Panc1 (cell line): ENCODE measurements around the gene DDAH1. TPM values are rescaled to one million over a fixed set of nuclear protein-coding genes. Genes with fewer than 3 reads are reported as not detected.
A peak's percentile ranks its signal among the peaks of the same experiment; 100 is the strongest.

Experiments used
- ATAC-seq: fragments of 200-7000 bp; cut with Tn5 transposase; 2 replicates; pipeline ENCODE4 v1.9.1; 2020; ENCODE audit warnings: mild to moderate bottlenecking, moderate library complexity
- BruUV-seq: library from RNA; stranded (reverse); fragments of 400-500 nt; replicated peaks from 2 replicates; lab custom pipeline; 2021; lab: Mats Ljungman, UMichigan
- CTCF ChIA-PET: fragments of 300-600 bp; sonication (Branson Sonifier 250); formaldehyde crosslinking; loops from one replicate; lab custom pipeline; 2022; ENCODE audit warnings: antibody characterized with exemption; lab: Charles Lee
- POLR2A ChIA-PET: fragments of 300-600 bp; sonication (Branson Sonifier 250); formaldehyde crosslinking; loops from one replicate; lab custom pipeline; 2022; ENCODE audit warnings: antibody characterized with exemption; lab: Charles Lee
- DNase-seq: peaks from one replicate; pipeline ENCODE4 v3.0.0-alpha.2; 2010; ENCODE audit warnings: low read depth, low spot score
- H3K27ac ChIP-seq: 2 replicates; pipeline ENCODE4 v1.5.1; 2011; ENCODE audit warnings: mild to moderate bottlenecking, low read length, inconsistent platforms
- H3K27me3 ChIP-seq: fragments of 200-500 bp; sonication (Bioruptor generic); 2 replicates; pipeline ENCODE4 v1.6.0; 2014; ENCODE audit warnings: low read length, inconsistent platforms; ENCODE audit not compliant: control insufficient read depth, insufficient read depth
- H3K36me3 ChIP-seq: fragments of 200-500 bp; sonication (Bioruptor generic); 2 replicates; pipeline ENCODE4 v1.5.1; 2014; ENCODE audit warnings: inconsistent platforms, mild to moderate bottlenecking, low read length, moderate library complexity; ENCODE audit not compliant: control insufficient read depth, insufficient read depth
- H3K4me1 ChIP-seq: 2 replicates; pipeline ENCODE4 v1.5.1; 2011; ENCODE audit warnings: inconsistent platforms, mild to moderate bottlenecking, low read length, moderate library complexity; ENCODE audit not compliant: control insufficient read depth, insufficient read depth
- H3K4me3 ChIP-seq, 2 experiments: 2 replicates each; pipeline ENCODE4 v1.5.1; 2011 to 2012; ENCODE audit warnings: low read depth in 2 of 2, low read length in 2 of 2, mild to moderate bottlenecking in 2 of 2, inconsistent platforms in 1 of 2, moderate library complexity in 1 of 2
- H3K9me3 ChIP-seq: fragments of 200-500 bp; sonication (Bioruptor generic); 2 replicates; pipeline ENCODE4 v1.5.1; 2014; ENCODE audit warnings: low read depth, mild to moderate bottlenecking, inconsistent platforms, low read length, moderate library complexity; ENCODE audit not compliant: control insufficient read depth, insufficient read depth
- CTCF ChIP-seq: fragments of 450-650 bp; IDR thresholded peaks from 2 replicates; pipeline ENCODE4 v1.5.1; 2017; ENCODE audit warnings: mild to moderate bottlenecking
- POLR2AphosphoS5 ChIP-seq: IDR thresholded peaks from 2 replicates; pipeline ENCODE4 v1.6.1; 2012; ENCODE audit warnings: mild to moderate bottlenecking, low read depth, low read length, moderate library complexity
- REST ChIP-seq, 2 experiments: IDR thresholded peaks; 2 replicates each; pipeline ENCODE4 v1.6.1; 2011 to 2012; ENCODE audit warnings: low read depth in 2 of 2, control low read depth in 1 of 2, low read length in 1 of 2, mild to moderate bottlenecking in 1 of 2, moderate library complexity in 1 of 2; ENCODE audit not compliant: insufficient read depth in 1 of 2
- SIN3A ChIP-seq: IDR thresholded peaks from 2 replicates; pipeline ENCODE4 v1.6.1; 2012; ENCODE audit warnings: low read depth, mild to moderate bottlenecking, low read length, moderate library complexity, borderline replicate concordance; ENCODE audit not compliant: insufficient read depth
- TCF7L2 ChIP-seq: IDR thresholded peaks from 2 replicates; pipeline ENCODE4 v1.6.1; 2011; ENCODE audit warnings: mild to moderate bottlenecking, low read depth, low read length, inconsistent platforms
- in situ Hi-C: cut with HindIII; loops from 2 replicates; pipeline ENCODE4 v1.10.0; 2016; ENCODE audit warnings: low sequenced_read_pairs, low pct_unique_long_range_greater_than_20kb
- intact Hi-C: fragments of 100-400 bp; cut with micrococcal nuclease; formaldehyde crosslinking; loops from one replicate; pipeline ENCODE4 v1.10.0; 2022; ENCODE audit not compliant: unreplicated experiment
- total RNA-seq: library from RNA; stranded (reverse); gene quantifications from one replicate; pipeline ENCODE4 v1.2.1, GENCODE V29; 2021; ENCODE audit not compliant: unreplicated experiment

The DDAH1 gene
- total RNA-seq, 1 experiment from 2014 or later = 85.4 TPM

- Histone ChIP-seq H3K4me1 (peaks cover 59% of the 10 kb centered on the region), H3K27me3 (no peaks in the 10 kb centered on the region), H3K36me3 (no peaks in the 10 kb centered on the region), H3K27ac (peak overlapping the region; percentile 8; the same call in 1 of the 2 replicates), H3K9me3 (no peaks in the 10 kb centered on the region), H3K4me3 (no peak overlapping the region)
- ATAC-seq (no peak), DNase-seq (no peak)
- POLR2A ChIA-PET = interaction anchor here (0.7 kb wide), 1 partner anchor 98 kb away, joined by 3 read pairs; no protein-coding TSS in a partner anchor
- in situ Hi-C loops = no loop called here
- intact Hi-C loops = no loop called here
- CTCF ChIA-PET = no interaction called here
- BruUV-seq = no TSS peak
- TF ChIP-seq TCF7L2 (no peak), REST (IDR thresholded peaks at IDR 0.05; ENCODE audit: insufficient read depth in 1 of 2, low read depth in 2 of 2, low read length in 1 of 2) (no peak), CTCF (no peak), SIN3A (no peak), POLR2AphosphoS5 (no peak)
Measured at GRCh38 chr1:85368073-85368770, 96.7 kb downstream of the DDAH1 start.

GRCh38 chr1:85366391-85367170 lies 98.4 kb downstream of the DDAH1 start:
- Histone ChIP-seq H3K27me3 (no peaks in the 10 kb centered on the region), H3K4me1 (peaks cover 56% of the 10 kb centered on the region), H3K4me3 (no peak overlapping the region), H3K27ac (peak overlapping the region; percentile 35), H3K9me3 (no peaks in the 10 kb centered on the region), H3K36me3 (no peaks in the 10 kb centered on the region)
- TF ChIP-seq SIN3A = no peak
- TF ChIP-seq POLR2AphosphoS5 = no peak
- TF ChIP-seq CTCF = no peak
- TF ChIP-seq REST (IDR thresholded peaks at IDR 0.05; ENCODE audit: insufficient read depth in 1 of 2, low read depth in 2 of 2, low read length in 1 of 2) = no peak
- no peak for TF ChIP-seq TCF7L2
- CTCF ChIA-PET = no interaction called here
- ATAC-seq = no peak
- intact Hi-C loops = no loop called here
- in situ Hi-C loops = no loop called here
- POLR2A ChIA-PET = interaction anchor here (0.7 to 1.1 kb wide), 2 partner anchors 12 to 186 kb away, joined by 3 read pairs; no protein-coding TSS in a partner anchor
- BruUV-seq = no TSS peak
- no peak for DNase-seq
